Measurements from ENCODE around the gene HAUS7.

GRCh38 chrX:153495362-153495751 lies 25.0 kb upstream of the HAUS7 start:
- no peak for TF ChIP-seq CTCF (IDR thresholded peaks at IDR 0.05)
- TF ChIP-seq JUN (IDR thresholded peaks at IDR 0.05), result no peak
- TF ChIP-seq MAX (IDR thresholded peaks at IDR 0.05), result no peak
- no peak for TF ChIP-seq RAD21 (conservative IDR thresholded peaks at IDR 0.05 in 1 of 2, IDR thresholded peaks at IDR 0.05 in 1 of 2)
- no peak for TF ChIP-seq JUNB (IDR thresholded peaks at IDR 0.05)
- TF ChIP-seq POLR2A (IDR thresholded peaks at IDR 0.05; ENCODE audit: low read length), result no peak

Data from A549 (cell line).